IgD-negative memory B cell (primary cell): ENCODE measurements around the gene GNAT1. TPM values are rescaled to one million over a fixed set of nuclear protein-coding genes. Genes with fewer than 3 reads are reported as not detected.

Source experiments
- H3K27ac Mint-ChIP-seq, 3 donors: one replicate each; pipeline ENCODE4 v1.8.0; 2020 to 2022; ENCODE audit warnings: mild to moderate bottlenecking in 3 of 3, mixed read lengths in 3 of 3, moderate library complexity in 1 of 3
- H3K27me3 Mint-ChIP-seq: one replicate; pipeline ENCODE4 v1.8.0; 2021; ENCODE audit warnings: mixed read lengths
- H3K36me3 Mint-ChIP-seq: one replicate; pipeline ENCODE4 v1.8.0; 2020; ENCODE audit warnings: mild to moderate bottlenecking, mixed read lengths
- H3K4me1 Mint-ChIP-seq, 3 donors: one replicate each; pipeline ENCODE4 v1.8.0; 2020 to 2022; ENCODE audit warnings: mixed read lengths in 3 of 3, mild to moderate bottlenecking in 1 of 3
- H3K4me3 Mint-ChIP-seq, 4 donors: one replicate each; pipeline ENCODE4 v1.8.0; 2020 to 2022; ENCODE audit warnings: mild to moderate bottlenecking in 4 of 4, mixed read lengths in 4 of 4, moderate library complexity in 3 of 4
- H3K9me3 Mint-ChIP-seq, 3 donors: one replicate each; pipeline ENCODE4 v1.8.0; 2020 to 2021; ENCODE audit warnings: mixed read lengths in 3 of 3, mild to moderate bottlenecking in 1 of 3
- polyA plus RNA-seq: library from polyadenylated mRNA; unstranded; fragments of 300-500 nt; fragmentation: Illumina TruSeq; gene quantifications from one replicate; pipeline ENCODE4 v1.2.3, GENCODE V29; 2021

The GNAT1 gene
- polyA plus RNA-seq, 1 donor from 2014 or later = not detected

- H3K9me3 Mint-ChIP-seq = no peaks in the 10 kb centered on the region
- peak overlapping the region in 1 of 3 donors; percentile 53 for H3K27ac Mint-ChIP-seq
- H3K36me3 Mint-ChIP-seq = no peaks in the 10 kb centered on the region
- peak overlapping the region in 1 of 4 donors; percentile 70 for H3K4me3 Mint-ChIP-seq
- peaks cover 3 to 10% (median 10%) of the 10 kb centered on the region in 3 donors for H3K4me1 Mint-ChIP-seq
- H3K27me3 Mint-ChIP-seq = peaks cover 18% of the 10 kb centered on the region
These were observed 4.3 kb downstream of the GNAT1 start for GRCh38 chr3:50195501-50196252.

GRCh38 chr3:50196253-50196801 lies 4.9 kb downstream of the GNAT1 start:
- Mint-ChIP-seq H3K27ac (no peak overlapping the region), H3K4me1 (peaks cover 3 to 10% (median 10%) of the 10 kb centered on the region in 3 donors), H3K36me3 (no peaks in the 10 kb centered on the region), H3K4me3 (no peak overlapping the region), H3K27me3 (peaks cover 24% of the 10 kb centered on the region), H3K9me3 (no peaks in the 10 kb centered on the region)

GRCh38 chr3:50201573-50202315 lies 10.3 kb downstream of the GNAT1 start:
- Mint-ChIP-seq H3K27me3 (peaks cover 45% of the 10 kb centered on the region), H3K27ac (no peak overlapping the region), H3K36me3 (no peaks in the 10 kb centered on the region), H3K4me3 (no peak overlapping the region), H3K9me3 (peaks cover 0 to 2% (median 0%) of the 10 kb centered on the region in 3 donors), H3K4me1 (peaks cover 0 to 2% (median 0%) of the 10 kb centered on the region in 3 donors)

- no peaks in the 10 kb centered on the region for H3K36me3 Mint-ChIP-seq
- peaks cover 0 to 1% (median 0%) of the 10 kb centered on the region in 3 donors for H3K4me1 Mint-ChIP-seq
- peaks cover 0 to 2% (median 0%) of the 10 kb centered on the region in 3 donors for H3K9me3 Mint-ChIP-seq
- H3K27ac Mint-ChIP-seq = no peak overlapping the region
- peaks cover 47% of the 10 kb centered on the region for H3K27me3 Mint-ChIP-seq
- H3K4me3 Mint-ChIP-seq = no peak overlapping the region
These were observed 11.1 kb downstream of the GNAT1 start for GRCh38 chr3:50202353-50203112.

- H3K27me3 Mint-ChIP-seq = peaks cover 46% of the 10 kb centered on the region
- H3K4me3 Mint-ChIP-seq = no peak overlapping the region
- peaks cover 0 to 2% (median 0%) of the 10 kb centered on the region in 3 donors for H3K9me3 Mint-ChIP-seq
- no peaks in the 10 kb centered on the region for H3K36me3 Mint-ChIP-seq
- H3K4me1 Mint-ChIP-seq = no peaks in the 10 kb centered on the region
- no peak overlapping the region for H3K27ac Mint-ChIP-seq
These were observed 11.9 kb downstream of the GNAT1 start for GRCh38 chr3:50203113-50203808.

- Mint-ChIP-seq H3K4me3 (no peak overlapping the region), H3K36me3 (no peaks in the 10 kb centered on the region), H3K27ac (no peak overlapping the region), H3K27me3 (peaks cover 46% of the 10 kb centered on the region), H3K9me3 (peaks cover 0 to 2% (median 0%) of the 10 kb centered on the region in 3 donors), H3K4me1 (peaks cover 0 to 1% (median 0%) of the 10 kb centered on the region in 3 donors)
These were observed 12.7 kb downstream of the GNAT1 start for GRCh38 chr3:50203809-50204803.

- H3K36me3 Mint-ChIP-seq = no peaks in the 10 kb centered on the region
- H3K27me3 Mint-ChIP-seq = peaks cover 44% of the 10 kb centered on the region
- peak within 1 kb of the TSS in 2 of 4 donors; percentile 55 to 63 for H3K4me3 Mint-ChIP-seq
- H3K9me3 Mint-ChIP-seq = peaks cover 0 to 2% (median 0%) of the 10 kb centered on the region in 3 donors
- peaks cover 0 to 1% (median 0%) of the 10 kb centered on the region in 3 donors for H3K4me1 Mint-ChIP-seq
- no peak within 1 kb of the TSS for H3K27ac Mint-ChIP-seq
These were observed 13.5 kb downstream of the GNAT1 start, which contains the start of gene SLC38A3 for GRCh38 chr3:50204804-50205412. Gene SLC38A3, plus strand, starts transcription at chr3:50205271. Its CDS starts 8,929 bp downstream, at chr3:50214200.

- Mint-ChIP-seq H3K27ac (no peak overlapping the region), H3K9me3 (peaks cover 0 to 2% (median 0%) of the 10 kb centered on the region in 3 donors), H3K4me3 (peak overlapping the region in 2 of 4 donors; percentile 55 to 63), H3K36me3 (no peaks in the 10 kb centered on the region), H3K27me3 (peaks cover 44% of the 10 kb centered on the region), H3K4me1 (peaks cover 0 to 1% (median 0%) of the 10 kb centered on the region in 3 donors)
These were observed 14.2 kb downstream of the GNAT1 start for GRCh38 chr3:50205413-50206276.

GRCh38 chr3:50207359-50208042 lies 16.1 kb downstream of the GNAT1 start:
- Mint-ChIP-seq H3K27me3 (peaks cover 31% of the 10 kb centered on the region), H3K4me3 (no peak overlapping the region), H3K4me1 (peaks cover 0 to 1% (median 0%) of the 10 kb centered on the region in 3 donors), H3K27ac (no peak overlapping the region), H3K9me3 (peaks cover 0 to 2% (median 0%) of the 10 kb centered on the region in 3 donors), H3K36me3 (no peaks in the 10 kb centered on the region)

- Mint-ChIP-seq H3K4me3 (no peak overlapping the region), H3K9me3 (no peaks in the 10 kb centered on the region), H3K4me1 (peaks cover 0 to 1% (median 0%) of the 10 kb centered on the region in 3 donors), H3K27ac (no peak overlapping the region), H3K36me3 (no peaks in the 10 kb centered on the region), H3K27me3 (peaks cover 21% of the 10 kb centered on the region)
These were observed 17.4 kb downstream of the GNAT1 start for GRCh38 chr3:50208677-50209344.

GRCh38 chr3:50210176-50210509 lies 18.7 kb downstream of the GNAT1 start:
- no peak overlapping the region for H3K4me3 Mint-ChIP-seq
- H3K9me3 Mint-ChIP-seq = no peaks in the 10 kb centered on the region
- H3K4me1 Mint-ChIP-seq = peaks cover 0 to 1% (median 0%) of the 10 kb centered on the region in 3 donors
- no peak overlapping the region for H3K27ac Mint-ChIP-seq
- peaks cover 11% of the 10 kb centered on the region for H3K27me3 Mint-ChIP-seq
- no peaks in the 10 kb centered on the region for H3K36me3 Mint-ChIP-seq
